ENCODE results near the gene LRRIQ3.

- TF ChIP-seq CTCF (IDR thresholded peaks at IDR 0.05) (no peak), POLR2A (IDR thresholded peaks at IDR 0.05) (no peak)
These were observed 106.6 kb downstream of the LRRIQ3 start for GRCh38 chr1:74091371-74091770.

Data from right lobe of liver (tissue), 4 donors.